Gastroesophageal sphincter (tissue), 4 donors: ENCODE measurements around the gene PDLIM4. TPM values are rescaled to one million over a fixed set of nuclear protein-coding genes. Genes with fewer than 3 reads are reported as not detected.

Experiments used
- ATAC-seq: fragments of 150-250 bp; one replicate; pipeline ENCODE4 v1.9.1; 2016; ENCODE audit warnings: mild to moderate bottlenecking, moderate library complexity
- H3K27ac ChIP-seq, 4 donors: fragments of 200-600 bp; sonication (generic) in 3 of 4; 1 replicate in 3 of 4; 2 replicates in 1 of 4; pipeline ENCODE4 v1.5.1; 2016 to 2019
- H3K27me3 ChIP-seq: fragments of 200-600 bp; sonication (generic); one replicate; pipeline ENCODE4 v1.5.1; 2019
- H3K36me3 ChIP-seq, 2 donors: fragments of 200-600 bp; sonication (generic); one replicate each; pipeline ENCODE4 v1.5.1; 2019; ENCODE audit warnings: control low read depth in 1 of 2
- H3K4me1 ChIP-seq, 3 donors: fragments of 200-600 bp; sonication (generic); 1 replicate in 2 of 3; 2 replicates in 1 of 3; pipeline ENCODE4 v1.5.1; 2016 to 2019; ENCODE audit warnings: control low read depth in 2 of 3
- H3K4me3 ChIP-seq, 2 donors: fragments of 200-600 bp; sonication (generic); one replicate each; pipeline ENCODE4 v1.5.1; 2019; ENCODE audit warnings: mild to moderate bottlenecking in 1 of 2, moderate library complexity in 1 of 2
- H3K9me3 ChIP-seq, 3 donors: fragments of 200-600 bp; sonication (generic); one replicate each; pipeline ENCODE4 v1.5.1; 2017 to 2019; ENCODE audit warnings: control low read depth in 2 of 3
- EP300 ChIP-seq: sonication (generic); formaldehyde crosslinking; IDR thresholded peaks from one replicate; pipeline ENCODE4 v1.6.1; 2017; ENCODE audit warnings: antibody characterized with exemption, mild to moderate bottlenecking
- POLR2A ChIP-seq, 2 donors: fragments of 450-650 bp; IDR thresholded peaks; one replicate each; pipeline ENCODE4 v1.6.1; 2017; ENCODE audit warnings: antibody characterized with exemption in 2 of 2, mild to moderate bottlenecking in 2 of 2, moderate library complexity in 1 of 2
- POLR2AphosphoS5 ChIP-seq: sonication (generic); formaldehyde crosslinking; IDR thresholded peaks from one replicate; pipeline ENCODE4 v1.6.1; 2017; ENCODE audit warnings: antibody characterized with exemption
- WGBS, 2 donors: methylation state at CpG; one replicate each; pipeline ENCODE4 v1.1.5; 2018; ENCODE audit warnings: low coverage in 1 of 2; 5-methylcytosine and 5-hydroxymethylcytosine counted together
- total RNA-seq, 4 donors: library from RNA; depleted of rRNA; stranded (reverse); fragments of >200 nt; gene quantifications; one replicate each; pipeline ENCODE4 v1.1.0, GENCODE V29; 2016
- TF ChIP-seq, protein P1 (sequence below), 4 experiments: fragments of 200-600 bp in 2 of 4; fragments of 450-650 bp in 2 of 4; sonication (generic) in 1 of 4; IDR thresholded peaks; one replicate each; pipeline ENCODE4 v1.5.1; 2017 to 2019; ENCODE audit warnings: antibody characterized with exemption in 4 of 4, mild to moderate bottlenecking in 2 of 4, moderate library complexity in 2 of 4

The PDLIM4 gene
- total RNA-seq, 4 donors from 2014 or later = 75.0 to 200 (median 92.7) TPM

DNA sequence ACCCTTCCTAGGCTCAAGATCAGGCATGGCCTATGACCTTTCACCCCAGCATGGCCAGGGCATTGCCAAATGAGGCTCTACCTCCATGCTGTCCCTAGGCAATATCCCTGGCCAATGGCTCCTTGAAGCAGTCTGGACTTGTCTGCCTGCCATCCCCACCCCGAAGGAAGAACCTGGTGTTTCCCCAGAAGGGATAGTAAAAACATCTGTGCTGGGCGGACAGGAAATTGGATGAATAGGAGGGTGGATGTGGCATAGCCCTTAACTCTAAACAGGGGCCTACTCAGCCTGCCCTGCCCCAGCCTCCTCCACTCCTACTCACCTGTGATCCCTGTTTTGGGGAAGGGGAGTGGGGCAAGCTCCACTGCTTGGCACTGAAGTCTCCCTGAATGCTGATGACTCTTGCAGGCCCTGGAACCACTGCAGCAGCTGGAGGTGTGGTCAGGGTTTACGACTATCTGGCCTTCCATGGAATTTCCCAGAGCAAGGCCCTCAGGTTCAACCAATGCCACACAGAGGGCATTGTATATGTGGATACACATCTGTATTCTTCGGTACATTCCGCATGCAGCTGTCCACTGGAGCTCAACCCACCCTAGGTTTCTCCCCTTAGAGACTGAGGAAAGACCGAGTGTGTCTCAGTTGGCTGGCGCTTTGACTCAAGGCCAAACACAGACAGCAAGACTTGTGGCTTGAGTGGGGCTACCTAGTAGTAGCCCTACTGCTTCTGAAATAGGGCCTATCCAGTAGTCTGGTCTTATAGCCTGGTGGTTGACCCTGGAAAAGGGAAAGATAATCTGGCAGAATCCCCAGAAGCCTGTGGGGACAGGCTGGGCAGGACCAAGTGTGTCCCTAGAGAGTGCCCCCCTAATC, 23.4 kb upstream of the PDLIM4 start:
- H3K4me1 ChIP-seq = no peaks in the 10 kb centered on the region
- H3K36me3 ChIP-seq = no peaks in the 10 kb centered on the region
- H3K4me3 ChIP-seq = no peak overlapping the region
- WGBS, 2 donors = 95% methylated on average over 4 of the region's 7 CpGs; no CpG with 5 or more reads in 1 of the 2 donors
- H3K27me3 ChIP-seq = no peaks in the 10 kb centered on the region
- no peak overlapping the region for H3K27ac ChIP-seq
- TF ChIP-seq, protein P1, sequence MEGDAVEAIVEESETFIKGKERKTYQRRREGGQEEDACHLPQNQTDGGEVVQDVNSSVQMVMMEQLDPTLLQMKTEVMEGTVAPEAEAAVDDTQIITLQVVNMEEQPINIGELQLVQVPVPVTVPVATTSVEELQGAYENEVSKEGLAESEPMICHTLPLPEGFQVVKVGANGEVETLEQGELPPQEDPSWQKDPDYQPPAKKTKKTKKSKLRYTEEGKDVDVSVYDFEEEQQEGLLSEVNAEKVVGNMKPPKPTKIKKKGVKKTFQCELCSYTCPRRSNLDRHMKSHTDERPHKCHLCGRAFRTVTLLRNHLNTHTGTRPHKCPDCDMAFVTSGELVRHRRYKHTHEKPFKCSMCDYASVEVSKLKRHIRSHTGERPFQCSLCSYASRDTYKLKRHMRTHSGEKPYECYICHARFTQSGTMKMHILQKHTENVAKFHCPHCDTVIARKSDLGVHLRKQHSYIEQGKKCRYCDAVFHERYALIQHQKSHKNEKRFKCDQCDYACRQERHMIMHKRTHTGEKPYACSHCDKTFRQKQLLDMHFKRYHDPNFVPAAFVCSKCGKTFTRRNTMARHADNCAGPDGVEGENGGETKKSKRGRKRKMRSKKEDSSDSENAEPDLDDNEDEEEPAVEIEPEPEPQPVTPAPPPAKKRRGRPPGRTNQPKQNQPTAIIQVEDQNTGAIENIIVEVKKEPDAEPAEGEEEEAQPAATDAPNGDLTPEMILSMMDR (IDR thresholded peaks at IDR 0.05) = no peak
- no peak for TF ChIP-seq POLR2A (IDR thresholded peaks at IDR 0.05)
- no peak for TF ChIP-seq EP300
- no peak for TF ChIP-seq POLR2AphosphoS5
- no peaks in the 10 kb centered on the region for H3K9me3 ChIP-seq
- ATAC-seq = no peak

DNA sequence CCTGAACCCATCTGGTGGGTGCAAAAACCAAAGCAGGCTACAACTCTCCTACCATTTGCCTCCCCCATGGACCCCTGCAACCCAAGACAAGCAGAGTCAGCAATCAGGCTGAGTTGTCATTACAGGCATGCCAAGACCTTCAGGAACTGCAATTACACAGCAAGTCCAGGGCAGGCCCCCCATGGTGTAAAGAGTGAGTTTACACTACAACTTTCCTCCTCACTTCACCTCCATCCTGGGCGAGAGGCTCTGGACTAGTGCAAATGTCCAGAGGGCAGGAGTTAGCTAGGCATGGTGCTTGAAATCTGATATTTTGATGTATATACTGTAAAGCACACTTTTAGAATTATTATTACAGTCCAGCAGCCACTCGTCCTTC, 22.8 kb upstream of the PDLIM4 start:
- Histone ChIP-seq H3K27ac (no peak overlapping the region), H3K9me3 (no peaks in the 10 kb centered on the region), H3K27me3 (no peaks in the 10 kb centered on the region), H3K4me3 (no peak overlapping the region), H3K36me3 (no peaks in the 10 kb centered on the region), H3K4me1 (no peaks in the 10 kb centered on the region)
- no peak for ATAC-seq
- 75% methylated on average over 1 of the region's 2 CpGs; no CpG with 5 or more reads in 1 of the 2 donors for WGBS, 2 donors
- TF ChIP-seq POLR2AphosphoS5 = no peak
- no peak for TF ChIP-seq EP300
- no peak for TF ChIP-seq POLR2A (IDR thresholded peaks at IDR 0.05)
- TF ChIP-seq, protein P1 (IDR thresholded peaks at IDR 0.05) = no peak

DNA sequence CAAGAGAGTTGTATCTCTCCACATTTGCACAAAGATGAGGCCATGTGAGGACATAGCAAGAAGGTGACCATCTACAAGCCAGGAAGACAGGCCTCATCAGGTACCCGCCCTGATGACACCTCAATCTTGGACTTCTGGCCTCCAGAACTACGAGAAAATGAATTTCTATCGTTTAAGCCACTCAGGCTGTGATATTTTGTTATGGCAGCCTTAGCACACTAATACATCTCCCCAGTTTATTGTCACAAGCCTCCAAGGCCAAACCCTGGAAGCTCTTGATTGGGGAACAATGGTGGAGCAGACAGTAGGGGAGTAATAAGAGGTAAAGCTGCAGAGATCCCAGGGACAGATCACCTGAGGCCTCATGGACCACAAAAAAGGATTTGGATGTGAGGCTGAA, 22.2 kb upstream of the PDLIM4 start:
- WGBS, 2 donors = 80% methylated on average over 1 of the region's 3 CpGs; no CpG with 5 or more reads in 1 of the 2 donors
- Histone ChIP-seq H3K4me3 (no peak overlapping the region), H3K27ac (no peak overlapping the region), H3K27me3 (no peaks in the 10 kb centered on the region), H3K36me3 (no peaks in the 10 kb centered on the region), H3K4me1 (no peaks in the 10 kb centered on the region), H3K9me3 (no peaks in the 10 kb centered on the region)
- ATAC-seq = no peak
- TF ChIP-seq, protein P1 (IDR thresholded peaks at IDR 0.05) = no peak
- TF ChIP-seq POLR2AphosphoS5 = no peak

DNA sequence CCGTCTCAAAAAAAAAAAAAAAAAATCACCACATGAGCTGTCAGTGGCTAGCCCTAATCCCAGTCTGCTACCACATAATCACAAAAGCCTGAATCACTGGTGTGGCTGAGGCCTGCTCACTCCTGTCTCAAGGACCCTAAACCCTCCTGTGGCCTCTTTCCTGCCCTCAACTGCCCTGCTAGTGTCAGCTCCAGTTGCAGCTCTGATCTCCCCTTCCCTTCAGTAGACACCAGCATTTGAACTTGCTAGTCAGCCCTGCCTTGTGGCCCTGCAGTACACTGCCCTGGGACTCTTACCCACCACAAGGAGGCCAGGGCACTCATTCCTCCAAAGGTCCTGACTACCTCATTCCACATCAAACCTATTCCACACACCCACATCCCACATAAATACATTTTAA, 20.4 kb upstream of the PDLIM4 start:
- no peaks in the 10 kb centered on the region for H3K4me1 ChIP-seq
- ATAC-seq = no peak
- TF ChIP-seq, protein P1 (IDR thresholded peaks at IDR 0.05) = no peak
- TF ChIP-seq EP300 = no peak
- no peak for TF ChIP-seq POLR2AphosphoS5
- TF ChIP-seq POLR2A (IDR thresholded peaks at IDR 0.05) = no peak
- H3K4me3 ChIP-seq = no peak overlapping the region
- no peaks in the 10 kb centered on the region for H3K36me3 ChIP-seq
- 80% methylated on average over 1 of the region's 1 CpG; no CpG with 5 or more reads in 1 of the 2 donors for WGBS, 2 donors
- H3K27me3 ChIP-seq = no peaks in the 10 kb centered on the region
- no peaks in the 10 kb centered on the region for H3K9me3 ChIP-seq
- H3K27ac ChIP-seq = no peak overlapping the region

DNA sequence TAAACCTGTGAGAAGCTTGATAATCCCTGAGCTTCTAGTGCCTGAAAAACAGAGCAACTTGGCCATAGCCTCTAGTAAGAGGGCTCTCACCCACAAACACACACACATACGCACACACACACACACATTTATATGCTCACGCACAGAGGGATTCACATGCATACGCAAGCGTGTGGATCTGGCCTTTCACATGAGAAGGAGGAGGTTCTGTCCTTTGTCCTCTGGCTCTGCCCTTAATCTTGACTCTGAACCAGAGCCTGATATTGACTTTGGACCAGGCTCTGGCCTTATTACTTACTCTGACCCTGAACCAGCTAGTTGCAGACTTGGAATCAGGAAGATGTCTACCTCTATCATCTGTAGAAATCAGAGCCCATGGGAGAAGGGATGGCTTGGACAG, 19.8 kb upstream of the PDLIM4 start:
- Histone ChIP-seq H3K4me3 (no peak overlapping the region), H3K4me1 (no peaks in the 10 kb centered on the region), H3K9me3 (no peaks in the 10 kb centered on the region), H3K36me3 (no peaks in the 10 kb centered on the region), H3K27ac (no peak overlapping the region), H3K27me3 (no peaks in the 10 kb centered on the region)
- ATAC-seq = no peak
- 80 to 95% methylated on average over 1 to 4 of the region's 4 CpGs for WGBS, 2 donors
- TF ChIP-seq, protein P1 (IDR thresholded peaks at IDR 0.05) = no peak
- TF ChIP-seq POLR2AphosphoS5 (no peak), POLR2A (IDR thresholded peaks at IDR 0.05) (no peak), EP300 (no peak)
